ENCODE results near the gene RRAS. TPM values are rescaled to one million over a fixed set of nuclear protein-coding genes. Genes with fewer than 3 reads are reported as not detected.
A peak's percentile ranks its signal among the peaks of the same experiment; 100 is the strongest.

RRAS gene
- total RNA-seq, 1 experiment from 2014 or later: 20.1 TPM

- Histone ChIP-seq H3K36me3 (replicated peaks; ENCODE audit: control insufficient read depth, insufficient read depth, low read length) (peaks cover 24% of the 10 kb centered on the region), H3K4me3 (ENCODE audit: insufficient read depth, low read depth, low read length) (no peak overlapping the region), H3K27me3 (ENCODE audit: control insufficient read depth, insufficient read depth, low read length) (no peaks in the 10 kb centered on the region)
- DNase-seq: peak; percentile 100
Measured at GRCh38 chr19:49680421-49681351, 40.7 kb upstream of the RRAS start.

GRCh38 chr19:49679771-49680413 is 39.9 kb upstream of the RRAS start:
- Histone ChIP-seq H3K27me3 (ENCODE audit: control insufficient read depth, insufficient read depth, low read length) (no peaks in the 10 kb centered on the region), H3K36me3 (replicated peaks; ENCODE audit: control insufficient read depth, insufficient read depth, low read length) (peaks cover 17% of the 10 kb centered on the region), H3K4me3 (ENCODE audit: insufficient read depth, low read depth, low read length) (no peak overlapping the region)
- DNase-seq: peak; percentile 51

- no peak overlapping the region for H3K4me3 ChIP-seq (ENCODE audit: insufficient read depth, low read depth, low read length)
- no peaks in the 10 kb centered on the region for H3K27me3 ChIP-seq (ENCODE audit: control insufficient read depth, insufficient read depth, low read length)
- H3K36me3 ChIP-seq (replicated peaks; ENCODE audit: control insufficient read depth, insufficient read depth, low read length): peaks cover 14% of the 10 kb centered on the region
- DNase-seq: no peak
Measured at GRCh38 chr19:49678985-49679770, 39.2 kb upstream of the RRAS start.

GRCh38 chr19:49677901-49678674 is 38.1 kb upstream of the RRAS start:
- Histone ChIP-seq H3K36me3 (replicated peaks; ENCODE audit: control insufficient read depth, insufficient read depth, low read length) (peaks cover 16% of the 10 kb centered on the region), H3K4me3 (ENCODE audit: insufficient read depth, low read depth, low read length) (peak overlapping the region; percentile 100), H3K27me3 (ENCODE audit: control insufficient read depth, insufficient read depth, low read length) (no peaks in the 10 kb centered on the region)
- DNase-seq: peak; percentile 88

DNA sequence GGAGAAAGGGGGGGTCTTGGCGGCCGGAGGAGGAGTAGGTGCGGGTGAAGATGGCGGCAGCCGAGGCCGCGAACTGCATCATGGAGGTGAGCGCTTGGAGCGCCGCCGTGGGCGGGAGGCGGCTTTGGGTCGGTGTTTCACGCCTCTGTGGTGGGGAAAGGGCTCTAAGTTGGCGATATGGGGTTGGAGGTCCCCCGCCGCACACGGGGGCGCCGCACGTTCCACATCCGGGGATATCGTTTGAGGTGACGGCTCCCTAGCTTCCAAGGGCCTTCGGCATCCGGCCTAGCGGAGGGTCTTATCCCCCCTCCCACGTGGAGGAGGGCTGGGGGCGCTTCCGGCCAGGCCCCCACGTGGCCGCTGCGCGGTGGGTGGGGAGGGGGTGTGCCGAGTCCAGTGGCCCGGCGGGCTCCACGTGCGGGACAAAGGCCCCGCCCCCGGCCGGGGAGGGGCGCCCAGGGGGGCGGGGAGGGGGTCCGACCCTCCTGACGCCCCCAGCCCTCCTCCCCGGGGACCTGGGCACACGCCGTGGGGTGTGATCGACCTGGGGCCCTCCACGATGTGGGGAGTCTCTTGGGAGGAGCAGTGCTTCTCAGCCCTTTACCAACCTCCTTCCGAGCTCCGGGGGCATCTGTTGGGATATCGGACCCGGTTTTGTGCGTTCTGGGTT is 37.4 kb upstream of the RRAS start, which contains the start of gene PRMT1:
Gene PRMT1, plus strand, starts transcription at position 41 of the 670 bp plus-strand sequence. Its CDS starts 10 bp downstream, at position 51.
- Histone ChIP-seq H3K36me3 (replicated peaks; ENCODE audit: control insufficient read depth, insufficient read depth, low read length) (peaks cover 14% of the 10 kb centered on the region), H3K4me3 (ENCODE audit: insufficient read depth, low read depth, low read length) (peak within 1 kb of the TSS; percentile 100), H3K27me3 (ENCODE audit: control insufficient read depth, insufficient read depth, low read length) (no peaks in the 10 kb centered on the region)
- DNase-seq: peak; percentile 90

DNA sequence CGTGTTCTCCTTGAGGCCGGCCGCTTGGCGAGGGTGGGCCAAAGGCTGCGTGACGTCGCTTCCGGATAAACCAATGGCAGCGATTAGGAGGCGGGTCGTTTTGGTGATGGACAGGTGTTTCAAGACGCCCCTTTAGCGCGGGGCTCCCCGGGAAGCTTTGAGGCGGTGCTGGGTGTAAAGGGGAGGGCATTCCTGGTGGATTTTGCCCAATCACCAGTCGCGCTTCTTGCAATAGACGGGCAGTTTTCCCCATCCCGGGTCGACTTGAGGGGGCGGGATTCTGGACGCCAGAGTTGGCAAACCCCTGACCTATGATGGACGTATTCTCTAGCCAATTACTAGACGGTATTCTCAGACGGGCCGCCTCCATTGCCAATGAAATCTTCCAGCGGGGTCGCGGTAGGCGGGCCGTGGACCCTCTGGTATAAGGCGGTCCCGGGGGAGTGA is 36.9 kb upstream of the RRAS start:
- DNase-seq: peak; percentile 98
- Histone ChIP-seq H3K36me3 (replicated peaks; ENCODE audit: control insufficient read depth, insufficient read depth, low read length) (peaks cover 9% of the 10 kb centered on the region), H3K4me3 (ENCODE audit: insufficient read depth, low read depth, low read length) (peak overlapping the region; percentile 100), H3K27me3 (ENCODE audit: control insufficient read depth, insufficient read depth, low read length) (no peaks in the 10 kb centered on the region)

DNA sequence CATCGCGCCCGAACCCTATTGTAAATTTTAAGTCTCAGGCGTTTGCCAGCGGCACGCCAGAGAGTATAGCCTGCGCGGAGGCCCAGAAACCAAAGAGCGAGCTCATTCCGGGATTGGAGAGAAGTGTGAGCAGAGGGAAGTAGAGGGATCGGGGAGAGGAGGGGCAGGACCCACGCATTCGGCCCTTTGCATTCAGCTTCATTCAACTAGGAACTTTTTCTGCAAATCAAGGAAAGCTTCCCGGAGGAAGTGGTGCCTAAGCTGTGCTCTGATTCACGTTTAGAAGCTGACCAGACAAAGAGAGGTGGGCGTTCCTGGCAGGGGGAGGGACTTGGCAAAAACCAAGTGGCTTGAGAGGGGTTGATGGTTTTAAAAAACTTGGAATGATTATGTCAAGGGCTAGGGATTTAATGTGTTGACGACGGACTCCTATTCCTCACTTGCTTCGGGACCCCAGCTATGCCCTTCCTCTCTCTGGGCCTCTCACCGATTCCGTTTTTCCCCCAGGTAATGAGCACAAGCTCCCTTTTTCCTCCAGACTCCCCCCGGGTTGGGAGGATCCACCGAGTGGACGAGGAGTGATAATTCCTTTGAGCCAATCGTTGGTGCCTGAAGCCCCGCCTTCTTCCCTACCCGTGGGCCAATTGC is 36.3 kb upstream of the RRAS start:
- Histone ChIP-seq H3K4me3 (ENCODE audit: insufficient read depth, low read depth, low read length) (peak overlapping the region; percentile 55), H3K36me3 (replicated peaks; ENCODE audit: control insufficient read depth, insufficient read depth, low read length) (peaks cover 7% of the 10 kb centered on the region), H3K27me3 (ENCODE audit: control insufficient read depth, insufficient read depth, low read length) (no peaks in the 10 kb centered on the region)
- DNase-seq: peak; percentile 94

GRCh38 chr19:49672131-49672919 is 32.4 kb upstream of the RRAS start:
- peaks cover 9% of the 10 kb centered on the region for H3K36me3 ChIP-seq (replicated peaks; ENCODE audit: control insufficient read depth, insufficient read depth, low read length)
- peak; percentile 96 for DNase-seq
- peak overlapping the region; percentile 21 for H3K4me3 ChIP-seq (ENCODE audit: insufficient read depth, low read depth, low read length)
- H3K27me3 ChIP-seq (ENCODE audit: control insufficient read depth, insufficient read depth, low read length): no peaks in the 10 kb centered on the region

- DNase-seq: no peak
- Histone ChIP-seq H3K27me3 (ENCODE audit: control insufficient read depth, insufficient read depth, low read length) (no peaks in the 10 kb centered on the region), H3K4me3 (ENCODE audit: insufficient read depth, low read depth, low read length) (no peak overlapping the region), H3K36me3 (replicated peaks; ENCODE audit: control insufficient read depth, insufficient read depth, low read length) (peaks cover 12% of the 10 kb centered on the region)
Measured at GRCh38 chr19:49669516-49669915, 29.6 kb upstream of the RRAS start.

- Histone ChIP-seq H3K27me3 (ENCODE audit: control insufficient read depth, insufficient read depth, low read length) (no peaks in the 10 kb centered on the region), H3K4me3 (ENCODE audit: insufficient read depth, low read depth, low read length) (no peak overlapping the region), H3K36me3 (replicated peaks; ENCODE audit: control insufficient read depth, insufficient read depth, low read length) (peaks cover 14% of the 10 kb centered on the region)
- no peak for DNase-seq
Measured at GRCh38 chr19:49667473-49667872, 27.5 kb upstream of the RRAS start.

DNA sequence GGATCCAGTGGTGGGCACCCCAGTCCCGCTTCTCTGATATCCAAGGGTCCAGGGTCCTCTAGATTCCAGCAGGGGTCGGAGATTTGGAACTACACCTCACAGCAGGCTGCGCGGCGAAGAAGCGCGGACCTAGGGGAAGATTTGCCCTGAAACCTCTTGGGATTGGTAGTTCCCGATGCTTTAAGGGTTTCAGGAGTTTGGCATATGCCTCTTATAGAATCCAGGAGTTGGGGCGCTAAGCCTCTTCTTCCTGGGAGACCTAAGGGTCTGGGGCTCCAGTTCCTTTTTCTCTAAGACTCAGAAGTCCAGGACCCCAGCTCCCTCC is 26.1 kb upstream of the RRAS start:
- H3K27me3 ChIP-seq (ENCODE audit: control insufficient read depth, insufficient read depth, low read length): no peaks in the 10 kb centered on the region
- peaks cover 25% of the 10 kb centered on the region for H3K36me3 ChIP-seq (replicated peaks; ENCODE audit: control insufficient read depth, insufficient read depth, low read length)
- no peak for DNase-seq
- H3K4me3 ChIP-seq (ENCODE audit: insufficient read depth, low read depth, low read length): peak overlapping the region; percentile 90

DNA sequence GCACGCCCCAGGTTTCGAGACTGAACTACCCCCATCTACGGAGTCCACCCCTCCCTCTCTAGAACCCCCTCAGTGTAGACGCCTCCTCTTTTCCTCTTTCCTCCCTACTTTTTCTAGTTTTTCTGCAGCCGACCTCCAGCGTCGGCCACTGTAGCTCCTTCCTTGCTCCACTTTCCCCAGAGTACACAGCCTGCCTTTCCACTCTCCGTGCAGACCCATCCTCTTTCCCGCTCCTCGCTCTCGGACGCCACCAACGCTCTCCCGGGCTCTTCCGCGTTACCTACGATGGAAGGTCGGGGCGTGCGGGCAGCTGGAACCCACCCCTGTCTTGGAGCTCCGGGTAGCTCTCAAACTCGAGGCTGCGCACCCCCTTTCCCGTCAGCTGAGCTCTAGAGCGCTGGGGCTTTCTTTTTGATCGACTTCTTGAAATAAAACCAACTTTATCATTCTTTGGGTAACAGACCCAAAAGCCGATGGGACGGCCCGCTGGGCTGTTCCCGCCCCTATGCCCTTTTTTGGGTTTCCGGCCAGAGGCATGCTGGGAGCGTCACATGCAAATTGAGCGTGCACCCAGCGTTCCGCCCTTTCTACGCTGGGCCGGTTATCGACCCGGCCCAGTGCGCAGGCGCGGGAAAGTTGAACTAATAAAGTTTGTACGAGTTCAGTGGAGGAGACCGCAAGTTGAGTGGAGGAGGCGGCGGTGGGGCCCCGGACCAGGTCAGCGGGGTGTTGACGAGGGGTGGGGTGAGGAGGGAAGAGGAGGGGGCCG is 25.6 kb upstream of the RRAS start, which contains the start of the genes BCL2L12 and IRF3:
Gene BCL2L12, plus strand, starts transcription at position 583 of the 769 bp plus-strand sequence. CDS start 760 bp downstream, outside the sequence.
Gene IRF3, minus strand, starts transcription at position 507 of the 769 bp plus-strand sequence. CDS start 1,019 bp downstream, outside the sequence.
- peak; percentile 97 for DNase-seq
- Histone ChIP-seq H3K36me3 (replicated peaks; ENCODE audit: control insufficient read depth, insufficient read depth, low read length) (peaks cover 29% of the 10 kb centered on the region), H3K27me3 (ENCODE audit: control insufficient read depth, insufficient read depth, low read length) (no peaks in the 10 kb centered on the region), H3K4me3 (ENCODE audit: insufficient read depth, low read depth, low read length) (peak within 1 kb of the TSS; percentile 90)
